HG03103 (cell line): ENCODE results near the gene SLC2A4RG.

Experiments
- ATAC-seq: cut with Tn5 transposase; IDR thresholded peaks from one replicate; pipeline ENCODE4 v1.9.1; 2021; ENCODE audit warnings: low read depth; ENCODE audit not compliant: unreplicated experiment

Gene SLC2A4RG

DNA sequence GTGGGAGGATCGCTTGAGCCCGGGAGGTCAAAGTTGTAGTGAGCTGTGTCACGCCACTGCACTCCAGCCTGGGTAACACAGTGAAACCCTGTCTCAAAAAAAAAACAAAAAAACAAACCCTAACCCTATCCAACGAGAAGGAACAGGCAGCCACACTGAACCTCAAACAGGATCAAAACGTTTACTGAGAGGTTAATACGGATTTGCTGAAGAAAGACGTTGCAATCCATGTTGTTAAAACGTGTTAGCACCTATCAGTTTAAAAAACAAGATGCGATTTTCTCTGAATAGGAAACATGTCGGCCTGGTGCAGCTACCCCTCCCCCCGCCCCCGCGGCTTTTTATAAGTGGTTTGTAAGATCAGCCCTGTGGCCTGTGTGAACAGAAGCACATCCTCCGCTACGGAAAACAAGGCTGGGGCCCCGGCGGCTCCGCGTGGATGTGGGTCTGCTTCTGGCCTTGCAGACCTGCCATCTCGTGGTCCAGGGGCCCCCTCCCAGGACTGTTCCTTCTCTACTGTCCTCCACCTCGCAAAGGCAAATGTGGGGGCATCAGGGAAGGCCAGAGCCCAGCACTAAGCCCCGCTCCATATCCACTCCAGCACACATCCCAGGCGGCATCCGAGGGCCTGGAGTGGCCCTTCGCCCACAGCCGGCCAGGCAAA is 11.4 kb downstream of the SLC2A4RG start:
- no peak for ATAC-seq

DNA sequence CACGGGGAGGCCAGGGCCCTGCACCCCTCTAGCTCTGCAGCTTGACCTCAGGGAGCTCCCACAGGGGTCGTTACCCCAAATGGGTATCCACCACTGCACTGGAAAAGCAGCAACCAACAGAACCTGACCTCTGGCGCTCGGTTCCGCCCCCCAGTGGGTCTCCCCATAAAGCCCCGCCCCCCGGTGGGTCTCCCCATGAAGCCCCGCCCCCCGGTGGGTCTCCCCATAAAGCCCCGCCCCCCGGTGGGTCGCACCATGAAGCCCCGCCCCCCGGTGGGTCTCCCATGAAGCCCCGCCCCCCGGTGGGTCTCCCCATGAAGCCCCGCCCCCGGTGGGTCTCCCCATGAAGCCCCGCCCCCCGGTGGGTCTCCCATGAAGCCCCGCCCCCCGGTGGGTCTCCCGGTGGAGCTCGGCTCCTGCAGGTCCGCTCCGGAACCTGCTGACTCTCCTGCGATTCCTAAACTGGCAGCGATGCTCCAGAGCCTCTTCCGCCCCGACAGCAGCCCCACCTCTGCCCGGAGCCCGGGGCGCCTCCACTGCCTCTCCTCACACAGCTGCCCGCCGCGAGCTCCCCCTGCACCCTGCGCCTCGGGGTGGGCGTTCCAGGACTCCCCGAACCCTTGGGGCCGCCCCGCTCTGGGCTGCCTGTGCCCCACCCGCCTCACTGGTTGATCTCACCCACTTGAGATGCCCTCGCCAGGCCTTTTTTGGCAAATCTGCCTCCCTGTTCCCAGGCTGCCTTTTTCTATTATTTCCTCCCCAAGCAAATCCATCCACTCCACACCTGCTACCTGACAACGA is 12.1 kb downstream of the SLC2A4RG start:
- ATAC-seq, result no peak

DNA sequence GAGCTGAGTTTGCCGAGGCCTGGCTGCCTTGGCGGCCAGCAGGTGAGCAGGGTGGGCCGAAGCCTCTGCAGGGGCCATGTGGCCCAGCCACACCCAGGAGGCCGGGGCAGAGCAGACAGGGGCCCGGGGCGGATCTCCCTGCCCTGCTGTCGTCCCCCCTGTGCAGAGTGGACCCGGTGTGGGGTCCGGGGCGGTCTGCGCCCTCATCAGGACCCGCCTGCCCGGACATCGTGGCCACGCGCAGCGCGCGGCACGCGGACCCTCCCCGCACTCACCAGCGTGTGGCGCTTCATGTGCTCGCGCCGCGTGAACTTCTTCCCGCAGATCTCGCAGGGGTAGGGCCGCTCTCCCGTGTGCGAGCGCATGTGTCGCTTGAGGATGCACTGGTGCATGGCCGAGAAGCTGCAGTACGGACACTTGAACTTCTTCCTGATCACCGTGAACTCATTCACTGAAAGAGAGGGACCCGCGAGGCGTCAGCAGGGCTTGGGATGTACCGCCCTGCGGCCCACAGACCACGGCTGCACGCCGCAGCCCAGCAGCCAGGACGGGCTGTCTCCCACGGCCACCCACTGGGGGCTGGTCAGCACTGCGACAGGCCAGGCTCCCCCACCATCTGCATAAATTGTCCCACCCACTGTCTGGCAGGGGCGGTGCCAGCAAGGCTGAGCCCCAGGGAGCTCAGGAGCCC is 13.0 kb downstream of the SLC2A4RG start:
- no peak for ATAC-seq

DNA sequence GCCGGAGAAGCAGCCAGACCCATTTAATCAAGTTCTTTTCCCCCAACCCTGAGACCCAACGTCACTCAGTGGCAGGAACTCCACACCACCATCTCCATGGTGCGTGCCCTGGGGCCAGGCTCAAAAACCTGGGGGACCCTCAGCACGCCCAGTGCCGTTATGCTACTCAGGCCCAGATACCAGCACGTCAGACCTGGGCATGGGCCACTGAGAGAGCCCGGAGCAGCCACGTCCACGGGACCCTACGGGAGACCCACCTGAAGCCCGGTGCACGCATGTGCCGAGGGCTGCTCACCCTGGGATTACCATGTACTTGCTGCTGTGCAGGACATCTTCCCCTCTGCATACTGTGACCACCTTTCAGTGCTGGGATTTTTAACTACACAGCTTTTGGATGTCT is 13.8 kb downstream of the SLC2A4RG start:
- ATAC-seq, result no peak

DNA sequence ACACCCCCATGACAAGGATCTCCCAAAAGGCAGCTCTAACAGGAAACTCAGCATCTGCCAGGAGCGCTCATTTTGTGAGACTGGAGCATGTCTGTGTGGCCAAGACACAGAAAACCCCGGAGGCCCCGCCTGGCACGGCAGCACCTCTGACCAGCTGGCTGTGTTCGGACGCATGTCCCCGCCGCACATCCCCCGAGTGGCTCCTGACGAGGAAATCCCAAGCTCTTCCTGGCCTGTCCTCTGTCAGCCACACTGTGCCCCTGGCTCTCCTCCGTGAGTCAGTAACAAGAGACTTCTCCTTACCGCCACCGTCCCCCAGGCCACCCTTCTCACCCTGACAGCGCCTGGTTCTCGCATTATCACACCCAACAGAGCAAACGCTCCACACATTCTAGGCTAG is 14.4 kb downstream of the SLC2A4RG start:
- ATAC-seq, result no peak

DNA sequence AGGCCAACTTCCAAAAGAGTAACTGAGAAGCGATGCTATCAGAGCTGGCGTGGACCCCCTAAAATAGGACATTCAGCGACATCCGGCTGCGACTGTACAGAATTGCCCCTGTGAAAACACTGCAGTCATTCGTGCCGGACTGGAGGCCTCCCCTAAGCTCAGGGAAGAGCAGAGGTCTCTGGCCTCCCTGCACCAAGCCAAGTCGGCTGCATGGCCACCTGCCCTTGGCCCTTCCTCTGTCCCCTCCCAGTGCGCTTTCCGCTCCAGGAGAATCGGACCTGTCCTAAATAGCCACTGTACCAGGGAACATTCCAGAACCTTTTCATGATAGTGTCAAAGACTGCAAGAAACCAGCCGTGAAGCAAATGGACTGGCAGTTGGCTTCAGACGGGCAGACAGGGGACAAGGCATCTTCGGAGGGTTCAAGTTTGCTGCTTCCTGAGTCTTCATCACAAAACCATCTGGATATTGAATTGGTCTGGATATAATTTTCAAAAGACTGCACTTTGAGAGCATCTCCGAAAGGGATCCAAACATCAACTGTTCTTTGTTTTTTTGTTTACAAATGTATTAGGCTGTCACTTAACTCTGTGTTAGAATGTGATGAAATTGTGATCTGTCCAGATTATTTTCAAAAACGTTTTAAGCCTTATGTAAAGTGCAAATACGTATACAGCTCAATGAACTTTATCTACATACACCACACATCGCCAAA is 16.5 kb downstream of the SLC2A4RG start:
- ATAC-seq, result no peak

DNA sequence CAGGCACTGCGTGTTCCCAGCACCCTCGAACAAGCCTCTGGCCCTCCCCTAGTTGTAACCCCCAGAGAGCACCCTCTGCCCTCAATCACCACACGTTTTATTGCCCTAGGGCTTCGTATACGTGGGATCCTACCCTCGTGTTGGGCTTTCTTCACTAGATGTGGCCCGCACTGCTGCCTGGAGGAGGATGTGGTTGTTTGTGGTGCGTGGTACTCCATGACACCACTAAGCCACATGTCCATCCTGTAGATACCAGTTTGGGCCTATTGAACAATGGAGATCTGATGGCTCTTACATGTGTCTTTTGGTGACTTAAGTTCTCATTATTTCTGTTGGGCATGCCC is 17.0 kb downstream of the SLC2A4RG start:
- ATAC-seq, result no peak

DNA sequence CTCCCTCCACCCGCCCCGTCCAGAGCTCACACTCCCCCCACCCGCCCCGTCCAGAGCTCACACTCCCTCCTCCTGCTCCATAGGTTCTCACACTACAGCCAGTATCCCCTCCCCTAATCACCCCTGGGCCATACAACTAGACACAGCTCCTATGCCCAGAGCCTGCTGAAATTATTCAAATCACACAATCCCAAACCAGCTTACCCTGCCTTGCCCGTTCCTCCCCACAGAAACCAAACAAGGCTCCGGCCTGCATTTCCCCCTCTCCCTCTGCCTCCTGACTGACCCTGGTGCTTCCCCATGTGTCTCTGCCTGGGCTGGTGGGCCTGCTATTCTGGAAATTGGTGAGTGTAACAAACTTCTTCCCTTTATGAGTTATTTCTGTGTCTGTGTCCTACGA is 18.6 kb downstream of the SLC2A4RG start:
- ATAC-seq, result no peak

DNA sequence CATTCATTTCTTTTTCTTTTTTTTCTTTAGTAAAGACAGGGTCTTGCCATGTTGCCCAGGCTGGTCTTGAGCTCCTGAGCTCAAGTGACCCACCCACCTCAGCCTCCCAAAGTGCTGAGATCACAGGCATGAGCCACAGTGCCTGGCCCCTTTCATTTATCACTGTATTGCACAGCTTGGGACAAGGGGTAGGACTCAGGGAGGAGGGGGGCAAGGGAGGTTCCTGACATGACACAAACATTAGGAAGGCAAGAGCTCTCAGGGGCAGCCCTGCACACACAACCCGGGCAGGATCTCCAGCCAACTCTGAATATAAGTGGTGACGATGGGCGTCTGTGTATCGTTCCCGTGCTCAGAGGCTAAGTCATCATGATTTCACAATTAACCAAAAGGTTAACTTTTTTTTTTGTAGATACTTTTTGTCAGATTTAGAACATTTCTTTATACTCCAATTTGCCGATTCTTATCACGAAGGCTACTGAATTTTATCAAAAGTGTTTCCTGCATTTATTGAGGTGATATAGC is 19.9 kb downstream of the SLC2A4RG start:
- no peak for ATAC-seq

DNA sequence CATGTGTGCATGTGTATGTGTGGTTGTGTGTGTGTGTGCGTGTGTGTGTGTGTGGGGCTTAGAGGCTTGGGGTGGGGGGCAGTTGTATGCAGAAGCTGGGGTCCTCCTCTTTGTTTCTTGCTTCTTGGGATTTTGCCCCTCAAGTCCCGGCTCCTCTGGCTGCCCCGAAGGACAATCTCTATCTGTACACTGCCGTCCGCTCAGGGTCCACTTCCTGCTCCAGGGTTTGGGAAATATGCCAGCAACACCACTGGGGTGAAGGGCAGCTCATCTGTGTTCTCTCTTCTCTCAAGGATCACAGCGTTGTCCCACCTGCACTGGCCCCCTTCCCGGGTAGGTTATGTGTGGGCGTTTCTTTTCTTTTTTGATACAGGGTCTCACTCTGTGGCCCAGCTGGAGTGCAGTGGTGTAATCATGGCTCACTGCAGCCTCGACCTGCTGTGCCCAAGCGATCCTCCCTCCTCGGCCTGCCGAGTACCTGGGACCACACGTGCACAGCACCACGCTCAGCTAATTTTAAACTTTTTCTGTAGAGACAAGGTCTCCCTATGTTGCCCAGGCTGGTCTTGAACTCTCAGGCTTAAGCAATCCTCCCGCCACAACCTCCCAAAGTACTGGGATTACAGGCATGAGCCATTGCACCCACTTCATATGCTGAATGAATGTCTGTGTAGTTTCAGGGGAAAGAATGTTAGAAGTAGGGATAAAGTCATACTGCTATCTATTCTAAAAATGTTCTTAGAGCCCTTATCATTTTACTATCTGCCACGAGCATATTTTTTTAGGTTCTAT is 25.7 kb downstream of the SLC2A4RG start:
- ATAC-seq, result no peak

DNA sequence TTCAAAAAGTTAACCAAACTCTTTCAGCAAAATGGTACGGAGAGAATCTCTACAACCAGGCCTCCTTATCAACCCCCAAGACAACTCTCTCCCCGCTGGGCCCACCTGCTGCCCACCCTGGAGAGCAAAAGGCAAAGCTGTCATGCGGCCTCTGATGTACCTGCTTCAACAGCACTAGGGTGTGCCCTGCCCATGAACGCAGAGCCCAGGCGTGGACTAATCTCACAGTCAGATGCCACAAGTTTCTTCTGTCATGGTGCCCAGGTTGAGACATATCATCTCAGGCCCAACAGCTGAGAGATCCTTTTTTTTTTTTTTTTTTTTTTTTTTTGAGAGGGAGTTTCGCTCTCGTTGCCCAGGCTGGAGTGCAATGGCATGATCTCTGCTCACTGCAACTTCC is 26.3 kb downstream of the SLC2A4RG start:
- ATAC-seq, result no peak

DNA sequence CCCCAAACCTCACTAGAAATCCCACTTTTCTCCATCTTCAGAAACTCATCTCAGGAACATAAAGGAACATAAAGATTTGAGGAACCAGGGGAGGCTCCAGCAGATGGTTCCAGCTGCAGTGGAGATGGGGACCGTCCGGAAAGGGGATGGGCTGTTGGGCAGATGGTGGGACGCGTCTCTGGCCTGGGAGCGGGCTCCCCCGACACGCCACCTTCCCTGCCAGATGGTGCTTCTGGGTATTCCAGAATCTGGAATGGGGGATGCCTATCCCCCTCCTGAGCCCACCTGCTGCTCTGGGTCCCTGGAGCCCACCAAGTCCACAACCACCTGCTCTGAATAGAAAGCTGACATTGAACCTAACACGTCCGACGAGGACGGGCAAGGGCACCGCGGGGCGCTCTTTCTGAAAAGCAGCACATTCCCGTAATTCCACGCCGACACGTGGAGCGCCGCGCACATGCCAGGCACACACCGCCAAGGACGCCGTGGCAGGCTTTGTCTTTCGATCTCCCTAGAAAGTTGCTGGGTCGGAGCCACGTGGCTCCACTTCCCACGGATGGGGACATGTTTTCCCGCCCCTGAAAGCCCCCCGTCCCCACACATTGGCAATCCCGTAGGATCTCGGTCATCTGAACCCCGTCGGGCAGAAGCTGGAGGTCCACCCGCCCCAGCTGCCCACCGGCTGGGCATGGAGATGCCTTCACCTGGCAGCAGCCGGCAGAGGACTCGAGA is 27.3 kb downstream of the SLC2A4RG start:
- no peak for ATAC-seq

DNA sequence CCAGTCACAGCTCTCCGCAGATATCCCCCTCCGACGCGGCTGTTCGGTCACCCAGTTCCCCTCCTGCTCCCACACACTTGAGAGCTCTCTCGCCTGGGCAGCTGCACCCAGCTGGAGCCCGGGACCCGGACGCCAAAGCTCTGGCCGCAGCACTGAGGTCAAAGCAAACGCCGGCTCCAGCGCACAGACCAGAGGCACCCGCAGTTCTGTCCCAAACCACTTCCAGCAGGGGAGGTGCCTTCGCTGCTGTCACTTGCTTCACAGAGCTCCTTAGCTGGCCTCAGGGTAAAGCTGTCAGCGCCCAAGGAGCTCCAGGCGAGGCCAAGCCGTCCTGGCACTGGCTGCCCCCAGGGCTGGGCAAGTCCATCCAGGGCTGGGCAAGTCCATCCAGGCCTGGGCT is 27.9 kb downstream of the SLC2A4RG start:
- no peak for ATAC-seq

DNA sequence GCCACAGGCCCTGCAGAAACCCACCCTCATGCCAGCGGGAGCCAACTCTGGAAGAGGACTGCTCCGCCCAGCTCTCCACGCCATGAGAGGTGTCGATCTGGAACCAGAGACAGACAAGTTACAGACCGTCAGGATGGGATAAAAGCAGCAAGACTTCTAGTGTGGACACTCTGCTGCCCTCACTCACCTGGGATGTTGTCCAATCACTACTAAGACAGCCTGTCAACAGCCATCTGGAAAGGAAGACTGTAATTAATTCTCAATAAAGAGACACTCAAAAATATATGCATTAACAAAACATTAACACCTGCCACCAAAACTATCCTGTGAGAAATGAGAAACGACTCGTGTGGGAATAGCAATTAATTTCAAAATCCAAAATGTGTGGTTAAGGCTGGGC is 28.3 kb downstream of the SLC2A4RG start:
- no peak for ATAC-seq

DNA sequence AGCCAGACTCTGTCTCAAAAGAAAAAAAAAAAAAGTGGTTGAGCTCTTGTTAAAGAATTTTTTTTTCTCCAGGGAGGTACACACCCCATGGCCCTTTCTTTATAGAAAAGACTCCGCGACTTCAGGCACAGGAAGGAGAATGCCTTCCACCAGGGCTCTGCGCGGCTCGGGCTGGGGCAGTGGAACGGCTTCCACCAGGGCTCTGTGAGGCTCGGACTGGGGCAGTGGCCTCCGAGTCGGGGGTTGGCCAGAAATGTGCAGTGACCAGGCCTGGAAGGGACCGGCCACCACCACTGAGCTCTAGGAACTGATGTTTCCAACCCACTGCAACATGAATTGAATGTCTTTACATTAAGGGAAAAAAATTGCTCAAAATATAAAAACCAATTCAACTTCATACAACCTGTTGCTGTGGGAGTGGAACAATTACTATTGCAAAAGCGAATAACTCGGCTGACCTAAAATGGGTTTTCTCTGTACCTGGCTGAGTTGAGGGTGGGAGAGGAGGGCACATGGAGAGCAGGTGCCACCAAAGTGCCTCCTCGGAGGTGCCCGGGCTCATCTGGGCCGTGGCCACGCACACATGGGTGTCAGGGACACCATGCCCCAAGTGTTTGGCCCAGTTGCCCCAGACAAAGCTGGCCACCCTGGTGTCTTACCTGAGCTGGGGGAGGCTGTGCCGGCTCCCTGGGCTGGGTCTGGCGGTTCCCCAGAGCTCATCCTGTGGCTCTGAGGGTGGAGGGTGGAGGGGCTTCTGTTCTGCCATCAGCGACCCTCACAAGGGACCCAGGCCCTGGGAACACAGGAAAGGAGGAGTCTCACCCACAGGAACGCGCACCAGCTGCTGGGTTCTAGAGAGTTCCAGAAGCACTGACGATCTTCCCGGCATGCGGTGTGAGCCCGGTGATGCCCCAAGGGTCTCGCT is 29.3 kb downstream of the SLC2A4RG start:
- no peak for ATAC-seq

DNA sequence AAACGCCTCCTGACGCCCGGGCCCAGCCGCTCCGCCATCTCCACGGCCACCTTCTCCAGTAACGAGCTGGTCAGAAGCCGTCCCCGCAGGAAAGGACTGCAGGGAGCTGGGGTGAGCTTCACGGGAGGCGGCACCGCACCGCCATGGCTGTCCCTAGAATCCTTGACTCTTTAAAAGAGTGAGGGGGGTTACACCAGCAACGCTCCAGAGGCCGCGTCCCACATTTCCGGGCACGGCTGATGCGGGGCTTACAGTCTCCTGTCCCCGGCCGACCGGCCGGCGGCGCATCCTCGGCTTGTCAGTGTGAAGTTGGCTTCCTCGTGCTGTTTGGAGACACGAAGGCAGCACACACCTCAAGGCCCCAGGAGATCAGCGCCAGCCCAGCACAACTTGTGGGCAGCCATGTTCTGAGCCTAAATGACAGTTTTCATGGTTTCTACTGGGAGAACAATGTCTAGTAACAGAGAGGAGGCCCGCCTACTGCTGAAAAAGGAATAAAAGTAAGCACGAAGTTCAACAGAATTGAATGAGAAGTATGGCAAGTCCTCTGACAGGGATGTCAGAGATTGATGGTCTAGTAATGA is 30.4 kb downstream of the SLC2A4RG start:
- ATAC-seq, result no peak

DNA sequence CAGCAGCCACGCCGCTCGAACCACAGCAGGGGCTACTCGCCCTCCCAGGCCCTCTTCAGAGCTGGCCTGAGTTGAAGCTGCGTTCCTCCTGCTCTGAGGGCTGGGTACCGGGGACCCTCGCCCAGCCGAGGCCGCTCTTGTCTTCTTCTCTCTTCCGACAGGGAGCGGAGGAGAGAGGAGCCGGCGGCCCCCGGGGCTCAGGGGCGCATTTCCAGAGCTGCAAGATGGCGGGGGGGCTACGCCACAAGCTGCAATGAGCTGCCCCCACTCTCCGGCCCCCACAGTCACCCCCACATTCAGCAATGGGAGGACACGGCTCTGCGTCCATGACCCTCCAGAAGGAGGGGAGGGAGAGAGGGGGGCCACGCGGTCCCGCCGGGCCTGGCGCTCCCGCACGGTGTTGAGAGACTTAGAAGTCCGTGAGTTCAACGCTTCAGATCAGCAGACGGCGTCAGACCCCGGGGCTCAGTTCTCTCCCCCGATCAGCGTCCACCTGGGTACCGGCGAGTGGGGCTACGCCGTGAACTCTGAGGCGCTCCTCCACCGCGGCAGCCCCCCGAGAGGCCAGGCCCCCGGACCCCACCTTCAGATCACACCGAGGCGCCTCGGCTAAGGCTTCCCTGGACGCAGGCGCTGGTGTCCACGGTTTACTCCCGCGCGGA is 31.6 kb downstream of the SLC2A4RG start:
- no peak for ATAC-seq
